PC-3 (cell line): Measurements from ENCODE around the gene DNAH3. TPM values are rescaled to one million over a fixed set of nuclear protein-coding genes. Genes with fewer than 3 reads are reported as not detected.

ENCODE experiments used
- ATAC-seq: fragments of 200-7000 bp; cut with Tn5 transposase; 2 replicates; pipeline ENCODE4 v1.9.1; 2020; ENCODE audit warnings: mild to moderate bottlenecking, moderate library complexity
- BruUV-seq: library from RNA; stranded (reverse); fragments of 400-500 nt; replicated peaks from 2 replicates; lab custom pipeline; 2021; lab: Mats Ljungman, UMichigan
- CTCF ChIA-PET: fragments of 300-600 bp; sonication (Branson Sonifier 250); formaldehyde crosslinking; loops from one replicate; lab custom pipeline; 2022; ENCODE audit warnings: antibody characterized with exemption; lab: Charles Lee
- POLR2A ChIA-PET: fragments of 300-600 bp; sonication (Branson Sonifier 250); formaldehyde crosslinking; loops from one replicate; lab custom pipeline; 2022; ENCODE audit warnings: antibody characterized with exemption; ENCODE audit not compliant: unreplicated experiment; lab: Charles Lee
- DNase-seq: peaks from one replicate; pipeline ENCODE4 v3.0.0-alpha.2; 2015
- H2AFZ ChIP-seq: fragments of 300-600 bp; sonication (generic); 2 replicates; pipeline ENCODE4 v1.6.0; 2016; ENCODE audit warnings: antibody characterized with exemption, low read length
- H3F3A ChIP-seq: fragments of 300-600 bp; sonication (generic); one replicate; pipeline ENCODE4 v1.6.0; 2017; ENCODE audit warnings: antibody characterized with exemption, low read length, control low read depth, mild to moderate bottlenecking; ENCODE audit not compliant: unreplicated experiment
- H3K27ac ChIP-seq: fragments of 300-600 bp; sonication (generic); 2 replicates; pipeline ENCODE4 v1.5.1; 2016; ENCODE audit warnings: mild to moderate bottlenecking, low read length
- H3K27me3 ChIP-seq: fragments of 300-600 bp; sonication (generic); 2 replicates; pipeline ENCODE4 v1.6.1; 2016; ENCODE audit warnings: low read length, mixed read lengths
- H3K36me3 ChIP-seq: fragments of 300-600 bp; sonication (generic); 2 replicates; pipeline ENCODE4 v1.6.1; 2016; ENCODE audit warnings: low read depth, mixed run types, low read length, mixed read lengths
- H3K4me1 ChIP-seq: fragments of 300-600 bp; sonication (generic); 2 replicates; pipeline ENCODE4 v1.5.1; 2016; ENCODE audit warnings: low read length; ENCODE audit not compliant: insufficient read depth
- H3K4me2 ChIP-seq: fragments of 300-600 bp; sonication (generic); 2 replicates; pipeline ENCODE4 v1.6.0; 2016; ENCODE audit warnings: low read length
- H3K4me3 ChIP-seq: fragments of 300-600 bp; sonication (generic); 2 replicates; pipeline ENCODE4 v1.5.1; 2016; ENCODE audit warnings: mild to moderate bottlenecking, low read length, mixed read lengths
- H3K79me2 ChIP-seq: fragments of 300-600 bp; sonication (generic); 2 replicates; pipeline ENCODE4 v1.6.1; 2017; ENCODE audit warnings: low read length, mixed read lengths
- H3K9ac ChIP-seq: fragments of 300-600 bp; sonication (generic); 2 replicates; pipeline ENCODE4 v1.6.0; 2016; ENCODE audit warnings: mild to moderate bottlenecking, low read length
- H3K9me2 ChIP-seq: fragments of 300-600 bp; sonication (generic); replicated peaks from 2 replicates; pipeline ENCODE4 v1.6.1; 2016; ENCODE audit warnings: mixed run types, low read length, mixed read lengths
- H3K9me3 ChIP-seq: fragments of 300-600 bp; sonication (generic); 2 replicates; pipeline ENCODE4 v1.6.1; 2016; ENCODE audit warnings: low read length, mixed read lengths
- H4K20me1 ChIP-seq: fragments of 300-600 bp; sonication (generic); 2 replicates; pipeline ENCODE4 v1.6.1; 2016; ENCODE audit warnings: low read length, mixed read lengths
- CTCF ChIP-seq: fragments of 300-600 bp; sonication (generic); conservative IDR thresholded peaks from 2 replicates; pipeline ENCODE4 v1.5.1; 2017; ENCODE audit warnings: antibody characterized with exemption, low read depth, mild to moderate bottlenecking, low read length
- EZH2 ChIP-seq: fragments of 300-600 bp; sonication (generic); IDR thresholded peaks from one replicate; pipeline ENCODE4 v1.6.1; 2017; ENCODE audit warnings: antibody characterized with exemption, mild to moderate bottlenecking, low read length; ENCODE audit not compliant: unreplicated experiment
- EZH2phosphoT487 ChIP-seq: fragments of 300-600 bp; sonication (generic); IDR thresholded peaks from 2 replicates; pipeline ENCODE4 v1.6.1; 2018; ENCODE audit warnings: mild to moderate bottlenecking, antibody characterized with exemption, low read length, borderline replicate concordance
- intact Hi-C: fragments of 100-400 bp; cut with micrococcal nuclease; formaldehyde crosslinking; loops from 2 replicates; pipeline ENCODE4 v1.9.0; 2023
- total RNA-seq: library from RNA; depleted of rRNA; stranded (reverse); fragments of >200 nt; gene quantifications from 2 replicates; pipeline ENCODE4 v1.2.3, GENCODE V29; 2014

DNAH3 gene
- total RNA-seq, 1 experiment from 2014 or later, result 0.11 TPM

DNA sequence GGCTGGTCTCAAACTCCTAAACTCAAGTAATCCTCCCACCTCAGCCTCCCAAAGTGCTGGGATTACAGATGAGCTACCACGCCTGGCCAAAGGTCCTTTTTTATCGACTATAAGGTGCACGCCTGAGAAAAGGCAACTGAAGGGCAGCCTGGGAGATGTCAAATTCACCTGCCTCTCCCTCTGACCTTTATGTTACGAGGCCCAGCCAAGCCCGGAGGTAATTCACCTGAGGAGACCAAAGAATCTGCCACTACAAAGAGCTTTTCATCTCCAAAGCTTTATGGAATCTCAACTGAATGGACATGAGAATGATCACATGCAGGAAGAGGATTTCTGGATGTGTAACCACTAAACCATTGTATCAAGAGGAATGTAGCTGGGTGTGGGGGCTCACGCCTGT, 212.9 kb downstream of the DNAH3 start:
- Histone ChIP-seq H4K20me1 (no peaks in the 10 kb centered on the region), H3K4me1 (peaks cover 17% of the 10 kb centered on the region), H3K9ac (no peak overlapping the region), H3K4me3 (no peak overlapping the region), H3K4me2 (peak overlapping the region; percentile 70; the same call in 1 of the 2 replicates), H3K9me3 (no peaks in the 10 kb centered on the region), H3K79me2 (no peaks in the 10 kb centered on the region), H3K36me3 (no peaks in the 10 kb centered on the region), H3K27me3 (no peaks in the 10 kb centered on the region), H2AFZ (no peak overlapping the region), H3K27ac (peak overlapping the region; percentile 42), H3K9me2 (no peaks in the 10 kb centered on the region), H3F3A (no peaks in the 10 kb centered on the region)
- POLR2A ChIA-PET, result interaction anchor here (1.0 kb wide), 1 partner anchor 24 kb away, joined by 9 read pairs; no protein-coding TSS in a partner anchor
- DNase-seq (peak; percentile 29), ATAC-seq (no peak)
- no peak for TF ChIP-seq CTCF
- TF ChIP-seq EZH2phosphoT487, result no peak
- no peak for TF ChIP-seq EZH2
- intact Hi-C loops, result loop anchor here (1.0 kb wide), 1 partner anchor 87 kb away; no protein-coding TSS in a partner anchor
- CTCF ChIA-PET, result interaction anchor here (0.7 kb wide), 1 partner anchor 26 kb away, joined by 4 read pairs; no protein-coding TSS in a partner anchor
- no TSS peak for BruUV-seq

DNA sequence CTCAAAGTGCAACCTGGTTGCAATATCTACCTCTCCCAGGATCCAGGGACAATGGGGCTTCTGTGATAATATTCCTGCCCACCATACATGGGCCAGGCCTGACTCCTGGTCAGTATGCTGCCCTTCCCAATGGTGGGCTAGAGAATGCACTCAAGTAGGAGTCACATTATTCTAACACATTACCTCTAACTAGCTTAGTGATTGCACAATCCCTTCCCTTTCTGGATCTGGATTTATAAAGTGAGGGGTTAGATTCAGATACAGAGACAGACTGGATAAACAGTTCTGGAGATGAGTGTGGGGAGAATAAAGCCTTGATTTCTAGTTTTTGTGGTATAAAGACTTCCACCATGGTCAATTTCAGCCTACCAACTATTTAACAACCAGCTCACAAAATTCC, 217.1 kb downstream of the DNAH3 start:
- Histone ChIP-seq H3K9me3 (no peaks in the 10 kb centered on the region), H2AFZ (no peak overlapping the region), H3K4me2 (no peak overlapping the region), H3K27me3 (no peaks in the 10 kb centered on the region), H3K9ac (no peak overlapping the region), H3F3A (no peaks in the 10 kb centered on the region), H3K27ac (no peak overlapping the region), H3K9me2 (no peaks in the 10 kb centered on the region), H3K36me3 (no peaks in the 10 kb centered on the region), H4K20me1 (no peaks in the 10 kb centered on the region), H3K4me1 (peaks cover 12% of the 10 kb centered on the region), H3K4me3 (no peak overlapping the region), H3K79me2 (no peaks in the 10 kb centered on the region)
- intact Hi-C loops, result no loop called here
- DNase-seq (no peak), ATAC-seq (no peak)
- CTCF ChIA-PET, result no interaction called here
- POLR2A ChIA-PET, result no interaction called here
- no peak for TF ChIP-seq CTCF
- TF ChIP-seq EZH2, result no peak
- TF ChIP-seq EZH2phosphoT487, result no peak
- BruUV-seq, result no TSS peak

DNA sequence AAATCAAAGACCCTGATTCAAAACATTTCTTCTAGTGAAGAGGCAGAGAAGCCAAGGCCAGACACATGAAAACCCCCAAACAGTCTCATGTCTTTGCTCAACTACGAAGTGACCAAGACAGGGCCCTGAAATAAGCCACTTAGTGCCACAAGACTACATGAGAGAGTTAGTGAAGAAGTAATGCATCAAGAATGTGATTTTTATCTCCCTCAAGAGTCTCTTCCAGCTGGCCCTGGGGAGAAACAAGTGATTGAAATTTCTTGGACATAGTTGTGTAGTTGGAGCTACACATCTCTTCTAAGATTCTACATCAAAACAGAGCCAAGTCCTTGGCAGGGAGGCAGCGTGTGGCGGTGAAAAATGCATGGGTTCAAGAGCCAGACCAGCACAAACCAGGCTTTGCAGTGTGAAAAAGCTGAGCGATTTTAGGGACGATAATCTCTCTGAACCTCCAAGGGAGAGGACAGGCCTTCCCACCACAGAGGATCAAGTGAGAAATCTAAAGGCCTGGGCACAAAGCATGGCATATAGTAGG, 219.5 kb downstream of the DNAH3 start:
- BruUV-seq, result no TSS peak
- no peak for DNase-seq
- H3K79me2 ChIP-seq, result no peaks in the 10 kb centered on the region
- CTCF ChIA-PET, result no interaction called here
- no peaks in the 10 kb centered on the region for H3K27me3 ChIP-seq
- no peaks in the 10 kb centered on the region for H3K9me3 ChIP-seq
- H3K27ac ChIP-seq, result no peak overlapping the region
- H3K9me2 ChIP-seq, result no peaks in the 10 kb centered on the region
- H3K9ac ChIP-seq, result no peak overlapping the region
- no peak overlapping the region for H3K4me3 ChIP-seq
- POLR2A ChIA-PET, result interaction anchor here (0.7 kb wide), 1 partner anchor 32 kb away, joined by 4 read pairs; no protein-coding TSS in a partner anchor
- H2AFZ ChIP-seq, result no peak overlapping the region
- no peaks in the 10 kb centered on the region for H3K36me3 ChIP-seq
- H3F3A ChIP-seq, result no peaks in the 10 kb centered on the region
- intact Hi-C loops, result no loop called here
- no peaks in the 10 kb centered on the region for H4K20me1 ChIP-seq
- no peak for ATAC-seq
- TF ChIP-seq CTCF (no peak), EZH2 (no peak), EZH2phosphoT487 (no peak)
- H3K4me1 ChIP-seq, result no peaks in the 10 kb centered on the region
- H3K4me2 ChIP-seq, result no peak overlapping the region
